Measurements from ENCODE around the gene RAB44.

DNA sequence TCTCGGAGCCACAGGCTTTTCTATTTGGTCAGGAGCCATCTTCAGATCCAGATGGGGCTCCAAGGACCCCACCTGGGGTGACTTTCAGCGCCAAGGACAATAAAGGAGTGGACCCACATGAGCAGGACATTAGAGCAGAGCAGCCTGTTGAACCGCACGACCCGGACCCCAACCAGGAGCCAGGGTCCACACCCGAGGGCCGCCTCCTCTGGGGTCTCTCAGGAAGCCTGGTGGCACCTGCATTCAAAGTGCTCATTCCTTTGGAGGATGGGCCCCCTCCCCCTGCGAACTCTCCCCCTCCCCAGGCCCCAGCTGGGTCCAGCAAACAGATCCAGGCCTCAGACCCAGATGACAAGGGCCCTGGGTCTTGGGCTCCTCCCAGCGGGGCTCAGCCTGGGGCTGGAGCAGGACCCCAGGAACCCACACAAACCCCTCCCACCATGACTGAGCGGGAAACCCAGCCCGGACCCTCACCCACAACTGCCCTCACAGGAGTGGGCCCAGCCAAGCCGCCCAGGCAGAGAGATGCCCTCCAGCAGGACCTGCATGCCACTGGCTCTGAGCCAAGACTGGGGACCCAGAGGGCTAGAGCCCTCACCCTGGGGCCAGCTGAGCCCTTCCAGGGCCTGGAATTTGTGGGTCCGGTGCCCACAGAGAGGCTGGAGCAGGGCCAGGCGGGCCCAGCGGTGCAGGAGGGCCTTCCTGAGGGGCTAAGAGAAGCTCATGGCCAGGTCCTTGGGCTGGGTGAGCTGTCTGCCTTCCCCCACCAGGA lies 23.9 kb downstream of the RAB44 start:
- TF ChIP-seq, protein P1, sequence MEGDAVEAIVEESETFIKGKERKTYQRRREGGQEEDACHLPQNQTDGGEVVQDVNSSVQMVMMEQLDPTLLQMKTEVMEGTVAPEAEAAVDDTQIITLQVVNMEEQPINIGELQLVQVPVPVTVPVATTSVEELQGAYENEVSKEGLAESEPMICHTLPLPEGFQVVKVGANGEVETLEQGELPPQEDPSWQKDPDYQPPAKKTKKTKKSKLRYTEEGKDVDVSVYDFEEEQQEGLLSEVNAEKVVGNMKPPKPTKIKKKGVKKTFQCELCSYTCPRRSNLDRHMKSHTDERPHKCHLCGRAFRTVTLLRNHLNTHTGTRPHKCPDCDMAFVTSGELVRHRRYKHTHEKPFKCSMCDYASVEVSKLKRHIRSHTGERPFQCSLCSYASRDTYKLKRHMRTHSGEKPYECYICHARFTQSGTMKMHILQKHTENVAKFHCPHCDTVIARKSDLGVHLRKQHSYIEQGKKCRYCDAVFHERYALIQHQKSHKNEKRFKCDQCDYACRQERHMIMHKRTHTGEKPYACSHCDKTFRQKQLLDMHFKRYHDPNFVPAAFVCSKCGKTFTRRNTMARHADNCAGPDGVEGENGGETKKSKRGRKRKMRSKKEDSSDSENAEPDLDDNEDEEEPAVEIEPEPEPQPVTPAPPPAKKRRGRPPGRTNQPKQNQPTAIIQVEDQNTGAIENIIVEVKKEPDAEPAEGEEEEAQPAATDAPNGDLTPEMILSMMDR (IDR thresholded peaks at IDR 0.05), result no peak
- no peak for TF ChIP-seq POLR2A (IDR thresholded peaks at IDR 0.05)

Data from lower leg skin (tissue), 3 donors.